Inflammatory macrophage treated with lipopolysaccharide for 4 hours (primary cell): ENCODE results near the gene TEX30.
"Not testable (repeated sequence)": the region's sequence is repeated elsewhere in the genome, so short reads cannot be mapped to it uniquely, and the experiment has no call there.

Source experiments
- DNase-seq: peaks from one replicate; pipeline ENCODE4 v3.0.0-alpha.2; 2020

The TEX30 gene

GRCh38 chr13:102773441-102774213 is at the start of gene TEX30:
Gene TEX30 (minus strand): TSS chr13:102773786. CDS start chr13:102770026, 3,760 bp downstream.
- DNase-seq = peak; percentile 91

GRCh38 chr13:102817907-102818306 is 44.3 kb upstream of the TEX30 start:
- no peak for DNase-seq

- no peak for DNase-seq
Observed at GRCh38 chr13:102817241-102817640, 43.7 kb upstream of the TEX30 start.

- no peak for DNase-seq
Observed at GRCh38 chr13:102816708-102817107, 43.1 kb upstream of the TEX30 start.

- no peak for DNase-seq
Observed at GRCh38 chr13:102815788-102816187, 42.2 kb upstream of the TEX30 start.

GRCh38 chr13:102814793-102815192 is 41.2 kb upstream of the TEX30 start:
- DNase-seq = no peak

GRCh38 chr13:102814025-102814607 is 40.5 kb upstream of the TEX30 start:
- no peak for DNase-seq

GRCh38 chr13:102812611-102813287 is 39.2 kb upstream of the TEX30 start:
- DNase-seq = no peak

- DNase-seq = no peak
Observed at GRCh38 chr13:102807699-102808098, 34.1 kb upstream of the TEX30 start.

GRCh38 chr13:102805680-102806079 is 32.1 kb upstream of the TEX30 start:
- DNase-seq = no peak

- peak; percentile 76 for DNase-seq
Observed at GRCh38 chr13:102800145-102801041, 26.8 kb upstream of the TEX30 start.

- DNase-seq = peak; percentile 8
Observed at GRCh38 chr13:102799426-102800144, 26.0 kb upstream of the TEX30 start.

- peak; percentile 85 for DNase-seq
Observed at GRCh38 chr13:102798581-102799425, 25.2 kb upstream of the TEX30 start, which contains the start of the genes BIVM and POGLUT2. Gene BIVM (plus strand): TSS chr13:102799119. CDS start chr13:102807268, 8,149 bp downstream. Gene POGLUT2 (minus strand): TSS chr13:102798976. CDS start chr13:102798670, 306 bp downstream.

GRCh38 chr13:102793611-102794355 is 20.2 kb upstream of the TEX30 start:
- no peak for DNase-seq

GRCh38 chr13:102792396-102792795 is 18.8 kb upstream of the TEX30 start:
- DNase-seq = no peak

GRCh38 chr13:102788683-102789082 is 15.1 kb upstream of the TEX30 start:
- DNase-seq = no peak

GRCh38 chr13:102784483-102784882 is 10.9 kb upstream of the TEX30 start:
- DNase-seq = no peak

GRCh38 chr13:102781591-102781990 is 8.0 kb upstream of the TEX30 start:
- DNase-seq = peak; percentile 13

- DNase-seq = not testable (repeated sequence)
Observed at GRCh38 chr13:102780656-102781055, 7.1 kb upstream of the TEX30 start.
